Dermis blood vessel endothelial cell (primary cell): ENCODE measurements around the gene DYNC2LI1. TPM values are rescaled to one million over a fixed set of nuclear protein-coding genes. Genes with fewer than 3 reads are reported as not detected.

ENCODE experiments used
- DNase-seq: peaks from one replicate; pipeline ENCODE4 v3.0.0; 2010
- total RNA-seq: library from RNA; depleted of rRNA; stranded (reverse); fragments of >200 nt; gene quantifications from 2 replicates; pipeline ENCODE4 v1.2.3, GENCODE V29; 2014

DYNC2LI1 gene
- total RNA-seq, 1 donor from 2014 or later = 11.2 TPM

DNA sequence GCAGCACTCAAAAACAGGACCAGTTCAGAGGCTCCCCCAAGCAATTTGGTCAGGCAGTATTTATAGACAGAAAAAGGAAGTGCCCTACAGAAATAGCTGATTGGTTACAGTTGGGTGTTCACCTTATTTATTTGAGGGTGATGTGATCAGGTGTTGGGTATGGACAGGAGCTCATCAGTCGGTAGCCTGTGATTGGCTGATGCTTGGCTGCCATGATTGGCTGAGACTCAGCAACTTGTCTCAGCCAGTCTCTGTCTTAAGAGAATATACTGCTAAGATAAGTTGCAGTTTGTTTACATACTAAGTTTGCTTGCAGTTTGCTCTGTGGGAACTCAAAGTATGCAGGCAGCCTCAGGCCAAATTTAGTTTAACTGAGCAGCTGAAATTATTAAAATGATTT is 74.4 kb downstream of the DYNC2LI1 start:
- DNase-seq = no peak

DNA sequence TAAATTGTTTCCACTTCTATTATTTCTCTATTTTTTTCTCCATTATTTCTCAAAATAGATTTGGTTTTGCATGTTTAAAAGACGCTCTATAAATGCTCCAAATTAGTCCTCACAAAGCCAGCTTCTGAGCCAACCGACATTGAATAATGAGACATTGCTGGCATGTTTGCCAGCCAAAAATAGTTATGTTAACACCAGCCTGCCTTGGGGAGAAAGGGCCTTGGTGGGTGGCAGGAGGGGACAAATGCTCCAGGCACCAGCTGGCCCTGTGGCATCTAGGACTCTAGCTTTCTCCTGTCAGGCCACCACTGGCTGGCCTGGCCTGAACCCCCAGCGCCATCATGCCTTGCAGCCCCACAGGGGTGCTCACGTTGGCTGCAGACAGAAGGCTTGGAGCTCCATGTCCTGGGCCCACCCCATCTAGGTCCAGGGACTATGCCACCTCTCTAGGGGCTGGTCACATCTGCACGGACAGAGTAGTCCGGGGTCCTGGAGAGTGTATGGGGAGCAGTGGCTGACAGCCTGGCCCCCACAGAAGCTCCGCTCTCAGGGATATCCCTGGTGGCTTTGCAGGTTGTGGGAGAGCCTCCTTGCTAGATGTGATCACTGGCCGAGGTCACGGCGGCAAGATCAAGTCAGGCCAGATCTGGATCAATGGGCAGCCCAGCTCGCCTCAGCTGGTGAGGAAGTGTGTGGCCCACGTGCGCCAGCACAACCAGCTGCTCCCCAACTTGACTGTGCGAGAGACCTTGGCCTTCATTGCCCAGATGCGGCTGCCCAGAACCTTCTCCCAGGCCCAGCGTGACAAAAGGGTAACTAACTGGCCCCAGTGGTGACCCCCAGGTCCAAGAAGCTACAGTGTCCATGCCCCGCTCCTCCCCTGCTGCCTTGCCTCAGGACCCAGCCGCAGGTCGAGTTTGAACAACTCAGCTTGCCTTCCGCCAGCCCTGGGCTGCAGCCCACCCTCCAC is 77.5 kb downstream of the DYNC2LI1 start:
- no peak for DNase-seq

DNA sequence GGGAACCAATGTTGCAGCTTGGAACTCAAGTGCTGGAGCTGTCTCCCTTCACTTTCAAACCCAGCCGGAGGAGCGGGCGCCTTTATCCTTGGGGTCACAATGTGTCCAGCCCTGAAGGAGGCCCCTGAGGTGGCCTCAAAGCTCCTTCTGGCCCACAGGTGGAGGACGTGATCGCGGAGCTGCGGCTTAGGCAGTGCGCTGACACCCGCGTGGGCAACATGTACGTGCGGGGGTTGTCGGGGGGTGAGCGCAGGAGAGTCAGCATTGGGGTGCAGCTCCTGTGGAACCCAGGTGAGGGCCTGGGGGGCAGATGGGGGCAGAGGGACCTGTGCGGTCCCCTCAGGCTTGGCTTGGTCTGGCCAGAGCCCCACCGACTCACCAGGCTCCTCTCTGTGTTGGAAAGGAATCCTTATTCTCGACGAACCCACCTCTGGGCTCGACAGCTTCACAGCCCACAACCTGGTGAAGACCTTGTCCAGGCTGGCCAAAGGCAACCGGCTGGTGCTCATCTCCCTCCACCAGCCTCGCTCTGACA is 78.4 kb downstream of the DYNC2LI1 start:
- DNase-seq = no peak

DNA sequence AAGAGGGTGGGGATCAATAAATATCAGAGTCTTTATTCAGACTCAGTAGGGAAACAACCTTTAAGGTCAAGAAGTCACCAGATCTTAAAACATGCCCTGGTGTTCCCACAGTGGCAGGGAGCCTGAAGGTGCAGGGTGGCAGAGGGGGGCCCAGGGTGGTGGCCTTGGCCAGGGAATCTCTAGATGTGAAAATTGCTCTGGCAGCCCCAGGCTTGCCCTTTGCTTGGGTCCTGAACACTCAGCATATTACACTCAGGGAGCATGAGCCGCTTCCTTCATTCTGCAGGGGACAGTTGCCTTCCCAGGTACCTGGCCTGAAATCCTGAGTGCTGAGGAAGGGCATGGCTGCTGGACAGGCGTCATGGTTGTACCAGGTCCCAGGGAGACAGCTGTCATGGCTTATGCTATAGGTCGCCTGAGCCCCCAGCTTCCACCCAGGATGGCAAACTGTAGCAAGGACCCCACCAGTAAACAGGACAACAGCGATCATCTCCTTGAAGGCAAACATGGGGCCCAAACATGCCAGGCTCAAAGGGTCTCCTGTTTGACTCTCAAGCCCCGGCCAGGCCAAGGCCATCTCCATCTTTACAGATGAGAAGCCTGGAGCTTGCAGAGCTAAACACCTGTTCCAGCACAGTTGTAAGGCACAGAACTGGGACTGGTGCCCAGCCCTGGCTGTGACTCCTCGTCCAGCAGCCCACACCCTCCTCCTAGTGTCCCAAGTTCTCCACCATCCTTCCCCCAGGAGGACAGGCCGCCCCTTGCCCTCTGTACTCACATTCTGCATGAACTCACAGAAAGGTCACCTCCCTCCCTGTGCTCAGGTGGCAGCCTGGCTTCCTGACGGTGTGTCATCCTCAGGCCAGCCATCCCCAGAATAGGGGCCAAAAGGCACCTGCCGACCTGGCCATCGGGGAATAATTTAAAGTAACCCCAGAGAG is 79.6 kb downstream of the DYNC2LI1 start:
- no peak for DNase-seq

DNA sequence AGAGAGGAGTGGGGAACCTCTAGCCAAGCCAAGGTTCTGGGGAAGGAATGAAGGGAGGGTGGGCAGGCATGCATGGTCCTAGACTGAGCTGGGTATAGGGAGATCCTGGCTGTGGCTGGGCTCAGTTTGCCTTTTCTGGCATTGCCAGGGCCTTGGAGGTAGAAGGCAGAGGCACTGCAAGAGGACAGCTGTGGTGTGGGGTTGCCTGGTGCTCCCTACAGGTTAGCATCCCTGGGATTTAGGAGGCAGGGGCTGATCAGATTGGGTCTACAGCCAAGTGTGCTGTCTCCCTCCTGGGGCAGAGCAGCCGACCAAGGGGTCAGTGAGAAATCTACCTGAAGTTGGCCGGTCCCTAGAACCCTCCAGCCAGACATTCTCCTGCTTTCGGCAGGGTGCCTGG is 80.8 kb downstream of the DYNC2LI1 start:
- DNase-seq = no peak

DNA sequence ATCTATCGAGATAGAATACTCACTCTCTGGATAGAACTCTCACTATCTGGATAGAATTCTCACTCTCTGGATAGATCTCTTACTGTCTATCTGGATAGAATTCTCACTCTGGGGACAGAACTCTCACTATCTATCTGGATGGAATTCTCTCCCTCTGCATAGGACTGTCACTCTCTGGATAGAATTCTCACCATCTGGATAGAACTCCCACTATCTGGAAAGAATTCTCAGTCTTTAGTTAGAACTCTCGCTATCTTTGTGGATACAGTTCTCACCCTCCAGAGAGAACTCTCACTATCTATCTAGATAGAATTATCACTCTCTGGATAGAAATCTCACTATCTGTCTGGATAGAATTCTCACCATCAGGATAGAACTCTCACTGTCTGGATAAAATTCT is 81.5 kb downstream of the DYNC2LI1 start:
- no peak for DNase-seq

Other genes starting within 250 kb of the DYNC2LI1 start
- gene THADA, start 178.0 kb upstream of the DYNC2LI1 start, total RNA-seq = 25.0 and 26.9 TPM in 2 replicates
- 0.14 and 1.5 TPM in 2 replicates for gene PLEKHH2, start 136.8 kb upstream of the DYNC2LI1 start, total RNA-seq
- 0.17 and 0.37 TPM in 2 replicates for gene C1GALT1C1L, start 97.6 kb upstream of the DYNC2LI1 start, total RNA-seq
- not detected in 2 replicates for gene ABCG5, start 64.8 kb downstream of the DYNC2LI1 start, total RNA-seq
- gene ABCG8, start 64.9 kb downstream of the DYNC2LI1 start, total RNA-seq = not detected in 2 replicates
- gene LRPPRC, start 221.9 kb downstream of the DYNC2LI1 start, total RNA-seq = 58.0 and 108 TPM in 2 replicates